A673 (cell line): Measurements from ENCODE around the gene INHBC. TPM values are rescaled to one million over a fixed set of nuclear protein-coding genes. Genes with fewer than 3 reads are reported as not detected.

Source experiments
- BruUV-seq: library from RNA; stranded (reverse); fragments of 400-500 nt; replicated peaks from 2 replicates; lab custom pipeline; 2021; lab: Mats Ljungman, UMichigan
- CTCF ChIA-PET: fragments of 300-600 bp; sonication (Branson Sonifier 250); formaldehyde crosslinking; loops from one replicate; lab custom pipeline; 2022; ENCODE audit warnings: antibody characterized with exemption; lab: Charles Lee
- POLR2A ChIA-PET: fragments of 300-600 bp; sonication (Branson Sonifier 250); formaldehyde crosslinking; loops from one replicate; lab custom pipeline; 2022; ENCODE audit warnings: antibody characterized with exemption; ENCODE audit not compliant: low non-redundant PET; lab: Charles Lee
- DNase-seq: peaks from one replicate; pipeline ENCODE4 v3.0.0-alpha.2; 2015; ENCODE audit warnings: low spot score
- H3K27ac ChIP-seq: fragments of 200-600 bp; sonication (generic); 2 replicates; pipeline ENCODE4 v1.5.1; 2016; ENCODE audit warnings: mixed run types, low read depth, mild to moderate bottlenecking, mixed read lengths, antibody characterized with exemption, low read length; ENCODE audit not compliant: poor library complexity, severe bottlenecking
- H3K27me3 ChIP-seq: fragments of 200-600 bp; sonication (generic); replicated peaks from 2 replicates; pipeline ENCODE4 v1.6.1; 2017; ENCODE audit warnings: mixed run types, low read depth, mild to moderate bottlenecking, mixed read lengths, antibody characterized with exemption, low read length; ENCODE audit not compliant: insufficient read depth, poor library complexity
- H3K36me3 ChIP-seq: fragments of 200-600 bp; sonication (generic); 2 replicates; pipeline ENCODE4 v1.6.1; 2016; ENCODE audit warnings: mixed run types, mild to moderate bottlenecking, mixed read lengths, antibody characterized with exemption, low read length; ENCODE audit not compliant: insufficient read depth, poor library complexity, severe bottlenecking
- H3K4me1 ChIP-seq: fragments of 200-600 bp; sonication (generic); 2 replicates; pipeline ENCODE4 v1.6.1; 2017; ENCODE audit warnings: mixed run types, mild to moderate bottlenecking, mixed read lengths, antibody characterized with exemption, low read length; ENCODE audit not compliant: insufficient read depth, poor library complexity, severe bottlenecking
- H3K4me3 ChIP-seq: fragments of 200-600 bp; sonication (generic); 2 replicates; pipeline ENCODE4 v1.5.1; 2016; ENCODE audit warnings: low read depth, mixed run types, mild to moderate bottlenecking, mixed read lengths, low read length; ENCODE audit not compliant: poor library complexity, severe bottlenecking
- H3K9me3 ChIP-seq: fragments of 200-600 bp; sonication (generic); 2 replicates; pipeline ENCODE4 v1.6.1; 2016; ENCODE audit warnings: mixed run types, low read depth, mild to moderate bottlenecking, mixed read lengths, antibody characterized with exemption, low read length; ENCODE audit not compliant: poor library complexity, severe bottlenecking
- CTCF ChIP-seq: fragments of 300-800, 200-600 bp; sonication (generic); conservative IDR thresholded peaks from 2 replicates; pipeline ENCODE4 v1.5.1; 2017; ENCODE audit warnings: low read depth, mild to moderate bottlenecking, antibody characterized with exemption, low read length, moderate library complexity, mixed read lengths
- EZH2 ChIP-seq: fragments of 200-600 bp; sonication (generic); IDR thresholded peaks from 2 replicates; pipeline ENCODE4 v1.6.1; 2017; ENCODE audit warnings: borderline replicate concordance, low read depth, mild to moderate bottlenecking, mixed read lengths, antibody characterized with exemption, low read length; ENCODE audit not compliant: poor library complexity, severe bottlenecking
- intact Hi-C: fragments of 100-400 bp; cut with micrococcal nuclease; formaldehyde crosslinking; loops from one replicate; pipeline ENCODE4 v1.10.0; 2022; ENCODE audit not compliant: unreplicated experiment
- total RNA-seq: library from RNA; stranded (reverse); gene quantifications from 2 replicates; pipeline ENCODE4 v1.2.3, GENCODE V29; 2021

The INHBC gene
- total RNA-seq, 1 experiment from 2014 or later = not detected

GRCh38 chr12:57473392-57473791 is 38.8 kb downstream of the INHBC start:
- Histone ChIP-seq H3K36me3 (no peaks in the 10 kb centered on the region), H3K4me1 (no peaks in the 10 kb centered on the region), H3K9me3 (no peaks in the 10 kb centered on the region), H3K27ac (no peak overlapping the region), H3K4me3 (no peak overlapping the region), H3K27me3 (peaks cover 29% of the 10 kb centered on the region)
- no TSS peak for BruUV-seq
- intact Hi-C loops = no loop called here
- ChIA-PET POLR2A (interaction anchor here (0.7 kb wide), 1 partner anchor 26 kb away, joined by 3 read pairs; no protein-coding TSS in a partner anchor), CTCF (no interaction called here)
- no peak for DNase-seq
- no peak for TF ChIP-seq EZH2
- no peak for TF ChIP-seq CTCF

- POLR2A ChIA-PET = interaction anchor here (0.7 kb wide), 1 partner anchor 26 kb away, joined by 3 read pairs; no protein-coding TSS in a partner anchor
Measured at GRCh38 chr12:57473886-57474285, 39.3 kb downstream of the INHBC start.

GRCh38 chr12:57474430-57474829 is 39.8 kb downstream of the INHBC start:
- no peak overlapping the region for H3K27ac ChIP-seq
- BruUV-seq = no TSS peak
- H3K27me3 ChIP-seq = peaks cover 29% of the 10 kb centered on the region
- intact Hi-C loops = no loop called here
- TF ChIP-seq CTCF (no peak), EZH2 (no peak)
- H3K9me3 ChIP-seq = no peaks in the 10 kb centered on the region
- H3K36me3 ChIP-seq = no peaks in the 10 kb centered on the region
- POLR2A ChIA-PET = no interaction called here
- H3K4me1 ChIP-seq = no peaks in the 10 kb centered on the region
- no peak for DNase-seq
- no peak overlapping the region for H3K4me3 ChIP-seq
- CTCF ChIA-PET = no interaction called here

More at GRCh38 chr12:57473886-57474285, 39.3 kb downstream of the INHBC start:
- no peak for TF ChIP-seq EZH2
- TF ChIP-seq CTCF = no peak
- CTCF ChIA-PET = no interaction called here
- H3K27me3 ChIP-seq = peaks cover 29% of the 10 kb centered on the region
- no peak for DNase-seq
- no peaks in the 10 kb centered on the region for H3K4me1 ChIP-seq
- no peaks in the 10 kb centered on the region for H3K9me3 ChIP-seq
- no peaks in the 10 kb centered on the region for H3K36me3 ChIP-seq
- no peak overlapping the region for H3K27ac ChIP-seq
- BruUV-seq = no TSS peak
- intact Hi-C loops = no loop called here
- no peak overlapping the region for H3K4me3 ChIP-seq
